ENCODE data around the gene SENP6. TPM values are rescaled to one million over a fixed set of nuclear protein-coding genes. Genes with fewer than 3 reads are reported as not detected.
"Not testable (repeated sequence)": the region's sequence is repeated elsewhere in the genome, so short reads cannot be mapped to it uniquely, and the experiment has no call there.

The SENP6 gene
- total and polyA plus RNA-seq, 2 donors (not counting 1 experiment from before 2014, with no cell fraction given): 30.8 to 161 TPM

DNA sequence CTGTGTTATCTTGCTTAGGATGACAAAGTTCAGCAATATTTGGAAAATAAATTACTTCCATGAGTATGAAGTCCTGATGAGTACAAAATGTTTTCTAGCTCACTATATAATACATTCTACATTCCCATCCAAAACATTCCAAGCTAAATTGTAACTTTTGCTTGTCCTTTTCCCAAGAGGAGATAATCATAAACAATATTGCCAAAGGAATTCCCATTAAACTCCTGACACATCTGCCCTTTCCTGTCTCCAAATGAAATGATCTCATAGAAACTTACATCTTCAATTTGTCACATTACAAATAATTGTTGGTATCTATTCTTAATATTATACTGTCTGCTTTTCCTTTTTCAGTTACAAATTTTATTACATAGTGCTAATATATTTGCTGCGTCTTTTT lies 20.4 kb upstream of the SENP6 start:
- WGBS (ENCODE audit: insufficient coverage): no CpG with 5 or more reads among the region's 1 CpG
- no peaks in the 10 kb centered on the region for H3K79me2 ChIP-seq (ENCODE audit: control insufficient read depth, insufficient read depth, low read length)
- H3K4me3 ChIP-seq (ENCODE audit: control extremely low read depth in 1 of 5, extremely low read depth in 1 of 5, insufficient read depth in 1 of 5, low read depth in 2 of 5, low read length in 4 of 5): no peak overlapping the region
- H3K9me3 ChIP-seq (ENCODE audit: control extremely low read depth in 1 of 3, control insufficient read depth in 2 of 3, insufficient read depth in 1 of 3, low read length in 2 of 3): no peaks in the 10 kb centered on the region
- H3K4me3 Mint-ChIP-seq: no peak overlapping the region
- ATAC-seq (ENCODE audit: low read depth): no peak
- no peak for DNase-seq
- no peak overlapping the region for H3K9ac ChIP-seq (ENCODE audit: low read length)
- H3K27ac ChIP-seq (ENCODE audit: low read length in 2 of 2): no peak overlapping the region
- H3K4me2 ChIP-seq (replicated peaks; ENCODE audit: low read depth, low read length, poor library complexity, severe bottlenecking): no peak overlapping the region
- ChIA-PET POLR2A (no interaction called here), CTCF (no interaction called here)
- no peak for TF ChIP-seq EZH2 (IDR thresholded peaks at IDR 0.05; ENCODE audit: borderline replicate concordance, insufficient read depth, low read depth, low read length, poor library complexity, severe bottlenecking)
- TF ChIP-seq, protein P1, sequence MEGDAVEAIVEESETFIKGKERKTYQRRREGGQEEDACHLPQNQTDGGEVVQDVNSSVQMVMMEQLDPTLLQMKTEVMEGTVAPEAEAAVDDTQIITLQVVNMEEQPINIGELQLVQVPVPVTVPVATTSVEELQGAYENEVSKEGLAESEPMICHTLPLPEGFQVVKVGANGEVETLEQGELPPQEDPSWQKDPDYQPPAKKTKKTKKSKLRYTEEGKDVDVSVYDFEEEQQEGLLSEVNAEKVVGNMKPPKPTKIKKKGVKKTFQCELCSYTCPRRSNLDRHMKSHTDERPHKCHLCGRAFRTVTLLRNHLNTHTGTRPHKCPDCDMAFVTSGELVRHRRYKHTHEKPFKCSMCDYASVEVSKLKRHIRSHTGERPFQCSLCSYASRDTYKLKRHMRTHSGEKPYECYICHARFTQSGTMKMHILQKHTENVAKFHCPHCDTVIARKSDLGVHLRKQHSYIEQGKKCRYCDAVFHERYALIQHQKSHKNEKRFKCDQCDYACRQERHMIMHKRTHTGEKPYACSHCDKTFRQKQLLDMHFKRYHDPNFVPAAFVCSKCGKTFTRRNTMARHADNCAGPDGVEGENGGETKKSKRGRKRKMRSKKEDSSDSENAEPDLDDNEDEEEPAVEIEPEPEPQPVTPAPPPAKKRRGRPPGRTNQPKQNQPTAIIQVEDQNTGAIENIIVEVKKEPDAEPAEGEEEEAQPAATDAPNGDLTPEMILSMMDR (IDR thresholded peaks at IDR 0.05): no peak
- no peaks in the 10 kb centered on the region for H3K36me3 ChIP-seq (replicated peaks in 1 of 2; ENCODE audit: control extremely low read depth in 1 of 2, control insufficient read depth in 1 of 2, extremely low read depth in 1 of 2, insufficient read depth in 2 of 2, low read length in 1 of 2)
- H3K4me1 ChIP-seq (ENCODE audit: control insufficient read depth in 2 of 2, insufficient read depth in 2 of 2, low read length in 2 of 2): peaks cover 0 to 5% of the 10 kb centered on the region in 2 donors
- H4K20me1 ChIP-seq (ENCODE audit: control insufficient read depth, insufficient read depth, low read length, poor library complexity, severe bottlenecking): no peaks in the 10 kb centered on the region
- no peak overlapping the region for H3K27ac Mint-ChIP-seq
- no peaks in the 10 kb centered on the region for H3K9me3 Mint-ChIP-seq (ENCODE audit: insufficient read depth)
- peaks cover 12% of the 10 kb centered on the region for H3K4me1 Mint-ChIP-seq
- H3K27me3 Mint-ChIP-seq: peaks cover 24% of the 10 kb centered on the region
- intact Hi-C loops (cut with micrococcal nuclease): no loop called here
- no peak overlapping the region for H2AFZ ChIP-seq (ENCODE audit: insufficient read depth, low read depth, low read length, poor library complexity, severe bottlenecking)
- H3K27me3 ChIP-seq (replicated peaks in 1 of 4; ENCODE audit: control extremely low read depth in 1 of 4, control insufficient read depth in 3 of 4, insufficient read depth in 4 of 4, low read length in 3 of 4): peaks cover 0 to 4% (median 0%) of the 10 kb centered on the region in 4 experiments

DNA sequence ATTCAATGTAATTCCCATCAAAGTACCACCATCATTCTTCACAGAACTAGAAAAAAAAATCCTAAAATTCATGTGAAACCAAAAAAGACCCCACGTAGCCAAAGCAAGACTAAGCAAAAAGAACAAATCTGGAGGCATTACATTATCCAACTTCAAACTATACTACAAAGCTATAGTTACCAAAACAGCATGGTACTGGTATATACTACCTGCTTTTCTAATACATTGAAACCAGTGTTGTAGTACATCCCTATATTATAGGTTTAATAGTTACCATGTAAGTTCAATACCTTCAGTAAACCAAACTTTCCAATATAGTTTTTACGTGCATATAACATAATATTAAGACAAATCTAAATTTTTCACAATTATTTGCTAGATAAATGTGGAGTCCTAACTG lies 17.1 kb upstream of the SENP6 start:
- H3K9me3 Mint-ChIP-seq (ENCODE audit: insufficient read depth); H3K27ac Mint-ChIP-seq; DNase-seq; H3K9me3 ChIP-seq (ENCODE audit: control extremely low read depth in 1 of 3, control insufficient read depth in 2 of 3, insufficient read depth in 1 of 3, low read length in 2 of 3); H3K36me3 ChIP-seq (replicated peaks in 1 of 2; ENCODE audit: control extremely low read depth in 1 of 2, control insufficient read depth in 1 of 2, extremely low read depth in 1 of 2, insufficient read depth in 2 of 2, low read length in 1 of 2); H3K4me1 ChIP-seq (ENCODE audit: control insufficient read depth in 2 of 2, insufficient read depth in 2 of 2, low read length in 2 of 2); CTCF ChIA-PET; H3K4me2 ChIP-seq (replicated peaks; ENCODE audit: low read depth, low read length, poor library complexity, severe bottlenecking); ATAC-seq (ENCODE audit: low read depth); H3K79me2 ChIP-seq (ENCODE audit: control insufficient read depth, insufficient read depth, low read length); H2AFZ ChIP-seq (ENCODE audit: insufficient read depth, low read depth, low read length, poor library complexity, severe bottlenecking); H3K27me3 ChIP-seq (replicated peaks in 1 of 4; ENCODE audit: control extremely low read depth in 1 of 4, control insufficient read depth in 3 of 4, insufficient read depth in 4 of 4, low read length in 3 of 4); H3K27ac ChIP-seq (ENCODE audit: low read length in 2 of 2); H3K4me3 Mint-ChIP-seq; H3K4me3 ChIP-seq (ENCODE audit: control extremely low read depth in 1 of 5, extremely low read depth in 1 of 5, insufficient read depth in 1 of 5, low read depth in 2 of 5, low read length in 4 of 5); H4K20me1 ChIP-seq (ENCODE audit: control insufficient read depth, insufficient read depth, low read length, poor library complexity, severe bottlenecking); H3K4me1 Mint-ChIP-seq; H3K9ac ChIP-seq (ENCODE audit: low read length); intact Hi-C loops (cut with micrococcal nuclease): not testable (repeated sequence)
- H3K27me3 Mint-ChIP-seq: peaks cover 24% of the 10 kb centered on the region
- 100% methylated on average over 1 of the region's 2 CpGs for WGBS (ENCODE audit: insufficient coverage)
- POLR2A ChIA-PET: interaction anchor here (1.8 kb wide), 1 partner anchor 18 kb away, joined by 5 read pairs; the partner anchor contains the start of gene SENP6

Measured in B cell (primary cell).